Measurements from ENCODE around the gene EIF4G3.
"Not testable (repeated sequence)": the region's sequence is repeated elsewhere in the genome, so short reads cannot be mapped to it uniquely, and the experiment has no call there.

The EIF4G3 gene

DNA sequence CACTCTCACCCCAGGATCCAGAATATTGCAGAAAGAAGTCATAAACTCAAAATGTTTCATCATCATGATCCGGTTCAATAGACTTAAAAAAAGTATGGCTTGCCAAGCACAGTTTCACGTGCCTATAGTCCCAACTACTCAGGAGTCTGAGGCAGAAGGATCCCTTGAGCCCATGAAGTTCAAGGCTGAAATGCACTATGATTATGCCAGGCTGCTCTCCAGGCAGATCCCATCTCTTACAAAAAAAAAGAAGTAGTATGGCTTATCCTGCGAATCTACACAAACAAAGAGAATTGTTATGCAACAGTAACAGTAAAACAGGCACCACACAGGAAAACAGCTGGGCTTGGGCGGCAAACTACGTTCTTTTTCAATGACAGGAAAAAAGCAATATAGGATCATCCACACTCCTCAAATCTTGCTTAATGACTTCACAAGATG, 76.2 kb downstream of the EIF4G3 start:
- no peak overlapping the region for H3K27ac ChIP-seq (ENCODE audit: low read length)
- H3K27me3 ChIP-seq (ENCODE audit: insufficient read depth, low read length): no peaks in the 10 kb centered on the region
- peaks cover 9% of the 10 kb centered on the region; the same call in 1 of the 2 replicates for H3K4me1 ChIP-seq (ENCODE audit: insufficient read depth, low read length)
- no peak overlapping the region for H3K9ac ChIP-seq (ENCODE audit: low read depth, low read length)
- peak overlapping the region; percentile 37; the same call in 1 of the 2 replicates for H3K4me3 ChIP-seq (ENCODE audit: low read length)
- H3K9me3 ChIP-seq (ENCODE audit: insufficient read depth, low read depth, low read length): no peaks in the 10 kb centered on the region
- H3K36me3 ChIP-seq (ENCODE audit: insufficient read depth, low read depth, low read length): peaks cover 27% of the 10 kb centered on the region

- no peak overlapping the region for H3K4me3 ChIP-seq (ENCODE audit: low read length)
- no peaks in the 10 kb centered on the region for H3K27me3 ChIP-seq (ENCODE audit: insufficient read depth, low read length)
- peaks cover 9% of the 10 kb centered on the region; the same call in 1 of the 2 replicates for H3K4me1 ChIP-seq (ENCODE audit: insufficient read depth, low read length)
- H3K9ac ChIP-seq (ENCODE audit: low read depth, low read length): no peak overlapping the region
- peaks cover 25% of the 10 kb centered on the region for H3K36me3 ChIP-seq (ENCODE audit: insufficient read depth, low read depth, low read length)
- no peak overlapping the region for H3K27ac ChIP-seq (ENCODE audit: low read length)
- no peaks in the 10 kb centered on the region for H3K9me3 ChIP-seq (ENCODE audit: insufficient read depth, low read depth, low read length)
These were observed 76.9 kb downstream of the EIF4G3 start for GRCh38 chr1:21099869-21100131.

DNA sequence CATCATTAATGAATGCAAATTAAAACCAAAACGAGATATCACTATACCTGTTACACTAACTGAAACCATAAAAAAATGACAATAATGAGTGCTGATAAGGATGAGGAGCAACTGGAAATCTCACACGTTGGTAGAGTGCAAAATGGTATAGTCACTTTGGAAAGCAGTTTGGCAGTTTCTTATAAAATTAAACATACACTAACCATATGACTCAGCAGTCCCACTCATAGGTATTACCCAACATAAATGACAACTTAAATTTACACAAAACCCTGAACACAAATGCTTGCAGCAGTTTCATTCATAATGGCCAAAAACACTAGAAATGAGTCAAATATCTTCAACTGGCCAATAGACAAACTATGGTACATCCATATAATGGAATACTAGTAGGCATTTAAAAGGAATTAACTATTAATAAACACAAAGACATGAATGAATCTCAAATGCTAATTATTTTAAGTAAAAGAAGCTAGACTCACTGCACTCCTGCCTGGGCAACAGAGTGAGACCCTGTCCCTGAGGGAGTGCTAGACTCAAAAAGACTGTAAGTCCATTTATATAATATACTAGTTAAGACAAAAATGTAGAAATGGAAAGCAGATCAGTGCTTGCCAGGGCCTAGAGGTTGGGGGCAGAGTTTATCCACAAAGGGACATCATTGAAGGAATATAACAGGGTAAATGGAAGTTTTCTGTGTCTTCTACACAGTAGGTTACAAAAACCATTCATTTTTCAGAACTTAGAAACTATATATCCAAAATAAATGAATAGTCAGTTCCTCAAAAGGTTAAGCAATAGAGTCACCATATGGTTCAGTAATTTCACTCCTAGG, 77.4 kb downstream of the EIF4G3 start:
- Histone ChIP-seq H3K27ac (ENCODE audit: low read length) (no peak overlapping the region), H3K36me3 (ENCODE audit: insufficient read depth, low read depth, low read length) (peaks cover 21% of the 10 kb centered on the region), H3K9me3 (ENCODE audit: insufficient read depth, low read depth, low read length) (no peaks in the 10 kb centered on the region), H3K4me1 (ENCODE audit: insufficient read depth, low read length) (peaks cover 9% of the 10 kb centered on the region; the same call in 1 of the 2 replicates), H3K4me3 (ENCODE audit: low read length) (no peak overlapping the region), H3K27me3 (ENCODE audit: insufficient read depth, low read length) (no peaks in the 10 kb centered on the region), H3K9ac (ENCODE audit: low read depth, low read length) (no peak overlapping the region)

DNA sequence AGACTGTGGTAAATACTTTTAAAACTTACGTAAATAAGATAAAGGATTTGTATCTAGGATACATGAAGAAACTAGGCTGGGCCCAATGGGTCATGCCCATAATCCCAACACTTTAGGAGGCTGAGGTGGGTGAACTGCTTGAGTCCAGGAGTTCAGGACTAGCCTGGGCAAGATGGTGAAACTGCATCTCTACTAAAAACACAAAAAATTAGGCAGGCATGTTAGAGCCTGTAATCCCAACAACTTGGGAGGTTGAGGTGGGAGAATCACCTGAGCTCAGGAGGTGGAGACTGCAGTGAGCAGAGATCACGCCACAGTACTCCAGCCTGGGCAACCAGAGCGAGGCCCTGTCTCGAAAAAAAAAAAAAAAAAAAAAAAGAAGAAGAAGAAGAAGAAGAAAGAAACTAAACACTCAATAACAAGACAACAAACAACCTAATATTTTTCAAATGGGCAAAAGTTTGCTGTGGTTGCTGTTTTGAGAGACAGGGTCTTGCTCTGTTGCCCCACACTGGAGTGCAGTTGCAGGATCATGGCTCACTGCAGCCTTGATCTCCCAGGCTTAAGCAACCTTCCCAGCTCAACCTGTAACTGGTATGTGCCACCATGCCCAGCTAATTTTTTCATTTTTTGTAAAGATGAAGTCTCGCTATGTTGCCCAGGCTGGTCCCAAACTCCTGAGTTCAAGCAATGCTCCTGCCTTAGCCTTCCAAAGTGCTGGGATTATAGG, 78.3 kb downstream of the EIF4G3 start:
- H3K4me1 ChIP-seq (ENCODE audit: insufficient read depth, low read length): peaks cover 9% of the 10 kb centered on the region; the same call in 1 of the 2 replicates

DNA sequence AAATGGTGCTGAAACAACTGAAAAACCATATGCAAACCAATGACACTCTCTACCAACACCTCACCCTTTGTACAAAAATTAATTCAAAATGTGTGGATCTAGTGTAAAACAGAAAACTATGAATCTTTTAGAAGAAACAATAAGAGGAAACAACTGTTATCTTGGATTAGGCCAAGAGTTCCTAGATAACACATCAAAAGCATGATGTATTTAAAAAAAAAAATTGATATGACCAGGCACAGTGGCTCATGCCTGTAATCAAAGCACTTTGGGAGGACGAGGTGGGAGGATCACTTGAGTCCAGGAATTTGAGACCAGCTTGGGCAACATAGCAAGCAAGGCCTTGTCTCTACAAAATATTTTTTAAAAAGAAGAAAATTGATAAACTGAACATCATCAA, 79.0 kb downstream of the EIF4G3 start:
- Histone ChIP-seq H3K4me3 (ENCODE audit: low read length) (no peak overlapping the region), H3K27ac (ENCODE audit: low read length) (no peak overlapping the region), H3K9ac (ENCODE audit: low read depth, low read length) (no peak overlapping the region), H3K36me3 (ENCODE audit: insufficient read depth, low read depth, low read length) (peaks cover 17% of the 10 kb centered on the region), H3K4me1 (ENCODE audit: insufficient read depth, low read length) (peaks cover 9% of the 10 kb centered on the region; the same call in 1 of the 2 replicates), H3K9me3 (ENCODE audit: insufficient read depth, low read depth, low read length) (no peaks in the 10 kb centered on the region), H3K27me3 (ENCODE audit: insufficient read depth, low read length) (no peaks in the 10 kb centered on the region)

More for the DNA sequence above, 78.3 kb downstream of the EIF4G3 start:
- Histone ChIP-seq H3K9me3 (ENCODE audit: insufficient read depth, low read depth, low read length) (no peaks in the 10 kb centered on the region), H3K27ac (ENCODE audit: low read length) (no peak overlapping the region), H3K9ac (ENCODE audit: low read depth, low read length) (no peak overlapping the region), H3K27me3 (ENCODE audit: insufficient read depth, low read length) (no peaks in the 10 kb centered on the region), H3K4me3 (ENCODE audit: low read length) (no peak overlapping the region), H3K36me3 (ENCODE audit: insufficient read depth, low read depth, low read length) (peaks cover 17% of the 10 kb centered on the region)

DNA sequence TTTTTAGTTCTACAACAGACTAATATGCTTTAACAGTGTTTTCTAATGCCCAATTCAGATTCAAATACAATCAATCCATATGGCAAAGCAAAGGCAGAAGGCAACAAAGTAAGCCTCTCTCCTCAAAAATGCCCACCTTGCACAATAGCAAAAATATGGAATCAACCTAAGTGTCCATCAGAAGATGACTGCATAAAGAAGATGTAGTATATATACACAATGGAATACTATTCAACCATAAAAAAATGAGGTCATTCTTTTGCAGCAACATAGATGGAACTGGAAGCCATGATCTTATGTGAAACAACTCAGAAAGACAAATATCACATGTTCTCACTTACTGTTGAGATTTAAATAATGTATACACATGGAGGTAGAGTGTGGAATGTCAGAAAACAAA, 80.7 kb downstream of the EIF4G3 start:
- H3K36me3 ChIP-seq (ENCODE audit: insufficient read depth, low read depth, low read length): peaks cover 17% of the 10 kb centered on the region
- no peaks in the 10 kb centered on the region for H3K9me3 ChIP-seq (ENCODE audit: insufficient read depth, low read depth, low read length)
- H3K27me3 ChIP-seq (ENCODE audit: insufficient read depth, low read length): no peaks in the 10 kb centered on the region
- no peak overlapping the region for H3K9ac ChIP-seq (ENCODE audit: low read depth, low read length)
- no peak overlapping the region for H3K4me3 ChIP-seq (ENCODE audit: low read length)
- H3K4me1 ChIP-seq (ENCODE audit: insufficient read depth, low read length): peaks cover 4% of the 10 kb centered on the region; the same call in 1 of the 2 replicates
- H3K27ac ChIP-seq (ENCODE audit: low read length): no peak overlapping the region

DNA sequence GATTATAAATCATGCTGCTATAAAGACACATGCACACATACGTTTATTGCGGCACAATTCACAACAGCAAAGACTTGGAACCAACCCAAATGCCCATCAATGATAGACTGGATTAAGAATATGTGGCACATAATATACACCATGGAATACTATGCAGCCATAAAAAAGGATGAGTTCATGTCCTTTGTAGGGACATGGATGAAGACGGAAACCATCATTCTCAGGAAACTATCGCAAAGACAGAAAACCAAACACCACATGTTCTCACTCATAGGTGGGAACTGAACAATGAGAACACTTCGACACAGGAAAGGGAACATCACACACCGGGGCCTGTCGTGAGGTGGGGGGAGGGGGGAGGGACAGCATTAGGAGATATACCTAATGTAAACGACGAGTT, 82.4 kb downstream of the EIF4G3 start:
- H3K4me1 ChIP-seq (ENCODE audit: insufficient read depth, low read length); H3K27me3 ChIP-seq (ENCODE audit: insufficient read depth, low read length); H3K27ac ChIP-seq (ENCODE audit: low read length); H3K9me3 ChIP-seq (ENCODE audit: insufficient read depth, low read depth, low read length); H3K4me3 ChIP-seq (ENCODE audit: low read length); H3K9ac ChIP-seq (ENCODE audit: low read depth, low read length): not testable (repeated sequence)
- H3K36me3 ChIP-seq (ENCODE audit: insufficient read depth, low read depth, low read length): peaks cover 12% of the 10 kb centered on the region

GRCh38 chr1:21093271-21093958, 83.3 kb downstream of the EIF4G3 start:
- not testable (repeated sequence) for H3K27ac ChIP-seq (ENCODE audit: low read length); H3K4me3 ChIP-seq (ENCODE audit: low read length); H3K9me3 ChIP-seq (ENCODE audit: insufficient read depth, low read depth, low read length); H3K4me1 ChIP-seq (ENCODE audit: insufficient read depth, low read length); H3K9ac ChIP-seq (ENCODE audit: low read depth, low read length); H3K27me3 ChIP-seq (ENCODE audit: insufficient read depth, low read length)
- H3K36me3 ChIP-seq (ENCODE audit: insufficient read depth, low read depth, low read length): peaks cover 13% of the 10 kb centered on the region

- H3K4me3 ChIP-seq (ENCODE audit: low read length); H3K27ac ChIP-seq (ENCODE audit: low read length); H3K27me3 ChIP-seq (ENCODE audit: insufficient read depth, low read length); H3K9me3 ChIP-seq (ENCODE audit: insufficient read depth, low read depth, low read length); H3K4me1 ChIP-seq (ENCODE audit: insufficient read depth, low read length); H3K9ac ChIP-seq (ENCODE audit: low read depth, low read length): not testable (repeated sequence)
- peaks cover 13% of the 10 kb centered on the region for H3K36me3 ChIP-seq (ENCODE audit: insufficient read depth, low read depth, low read length)
These were observed 84.2 kb downstream of the EIF4G3 start for GRCh38 chr1:21092545-21092944.

GRCh38 chr1:21091053-21091690, 85.5 kb downstream of the EIF4G3 start:
- H3K4me3 ChIP-seq (ENCODE audit: low read length); H3K36me3 ChIP-seq (ENCODE audit: insufficient read depth, low read depth, low read length); H3K9ac ChIP-seq (ENCODE audit: low read depth, low read length); H3K27ac ChIP-seq (ENCODE audit: low read length); H3K27me3 ChIP-seq (ENCODE audit: insufficient read depth, low read length); H3K4me1 ChIP-seq (ENCODE audit: insufficient read depth, low read length); H3K9me3 ChIP-seq (ENCODE audit: insufficient read depth, low read depth, low read length): not testable (repeated sequence)

- Histone ChIP-seq H3K36me3 (ENCODE audit: insufficient read depth, low read depth, low read length) (peaks cover 7% of the 10 kb centered on the region), H3K9ac (ENCODE audit: low read depth, low read length) (no peak overlapping the region), H3K4me3 (ENCODE audit: low read length) (no peak overlapping the region), H3K4me1 (ENCODE audit: insufficient read depth, low read length) (no peaks in the 10 kb centered on the region), H3K27ac (ENCODE audit: low read length) (no peak overlapping the region), H3K9me3 (ENCODE audit: insufficient read depth, low read depth, low read length) (no peaks in the 10 kb centered on the region), H3K27me3 (ENCODE audit: insufficient read depth, low read length) (no peaks in the 10 kb centered on the region)
These were observed 86.2 kb downstream of the EIF4G3 start for GRCh38 chr1:21090463-21090862.

Measured in iPS-20b (cell line).